Stimulated activated CD4-positive, alpha-beta T cell treated with anti-CD3 and anti-CD28 coated beads, Interleukin-4, amount 100 ng/mL, for 4 hours (primary cell): ENCODE results near the gene SLC10A3.

Source experiments
- DNase-seq, 2 experiments: peaks; one replicate each; pipeline ENCODE4 v3.0.0-alpha.2; 2020

SLC10A3 gene

GRCh38 chrX:154437971-154438893, 52.2 kb downstream of the SLC10A3 start:
- DNase-seq = no peak
